Effector memory CD8-positive, alpha-beta T cell (primary cell): ENCODE measurements around the gene DOCK2.

Experiments used
- ATAC-seq: fragments of 150-1000 bp; cut with Tn5 transposase; replicated peaks from 2 replicates; pipeline ENCODE4 v1.10.0; 2021; ENCODE audit warnings: mild to moderate bottlenecking, moderate library complexity
- DNase-seq, 3 experiments: peaks; one replicate each; pipeline ENCODE4 v3.0.0; 2021
- H3K27ac Mint-ChIP-seq, 2 donors: one replicate each; pipeline ENCODE4 v1.8.0; 2022; ENCODE audit warnings: mild to moderate bottlenecking in 2 of 2, mixed read lengths in 2 of 2, moderate library complexity in 2 of 2
- H3K27me3 Mint-ChIP-seq, 2 donors: one replicate each; pipeline ENCODE4 v1.8.0; 2022; ENCODE audit warnings: mixed read lengths in 2 of 2
- H3K36me3 Mint-ChIP-seq: one replicate; pipeline ENCODE4 v1.8.0; 2022; ENCODE audit warnings: mild to moderate bottlenecking, moderate library complexity, mixed read lengths; ENCODE audit not compliant: insufficient read depth
- H3K4me1 Mint-ChIP-seq, 2 donors: one replicate each; pipeline ENCODE4 v1.8.0; 2022; ENCODE audit warnings: low read depth in 2 of 2, mixed read lengths in 2 of 2
- H3K4me3 Mint-ChIP-seq, 2 donors: one replicate each; pipeline ENCODE4 v1.8.0; 2022; ENCODE audit warnings: mild to moderate bottlenecking in 2 of 2, mixed read lengths in 2 of 2, moderate library complexity in 2 of 2
- H3K9me3 Mint-ChIP-seq, 2 donors: one replicate each; pipeline ENCODE4 v1.8.0; 2022; ENCODE audit warnings: mixed read lengths in 2 of 2

DOCK2 gene

GRCh38 chr5:170104299-170104698 is 467.2 kb downstream of the DOCK2 start:
- Mint-ChIP-seq H3K4me3 (no peak overlapping the region), H3K36me3 (no peaks in the 10 kb centered on the region), H3K27me3 (peaks cover 22 to 50% of the 10 kb centered on the region in 2 donors), H3K27ac (no peak overlapping the region), H3K9me3 (no peaks in the 10 kb centered on the region), H3K4me1 (peaks cover 0 to 4% of the 10 kb centered on the region in 2 donors)
- ATAC-seq, result no peak
- DNase-seq, result no peak

- DNase-seq (no peak), ATAC-seq (no peak)
- Mint-ChIP-seq H3K9me3 (no peaks in the 10 kb centered on the region), H3K4me1 (peaks cover 0 to 4% of the 10 kb centered on the region in 2 donors), H3K36me3 (no peaks in the 10 kb centered on the region), H3K27me3 (peaks cover 23 to 50% of the 10 kb centered on the region in 2 donors), H3K27ac (no peak overlapping the region), H3K4me3 (no peak overlapping the region)
Observed at GRCh38 chr5:170104710-170105109, 467.6 kb downstream of the DOCK2 start.

GRCh38 chr5:170105642-170106611 is 468.9 kb downstream of the DOCK2 start, which contains the start of gene FOXI1:
Gene FOXI1 (plus strand): TSS chr5:170105897. CDS start chr5:170105958, 61 bp downstream.
- Mint-ChIP-seq H3K4me3 (no peak within 1 kb of the TSS), H3K4me1 (peaks cover 0 to 4% of the 10 kb centered on the region in 2 donors), H3K27me3 (peaks cover 24 to 51% of the 10 kb centered on the region in 2 donors), H3K9me3 (no peaks in the 10 kb centered on the region), H3K27ac (no peak within 1 kb of the TSS), H3K36me3 (no peaks in the 10 kb centered on the region)
- ATAC-seq (no peak), DNase-seq (no peak)

GRCh38 chr5:170107674-170108073 is 470.6 kb downstream of the DOCK2 start:
- no peak for ATAC-seq
- no peaks in the 10 kb centered on the region for H3K9me3 Mint-ChIP-seq
- peaks cover 0 to 4% of the 10 kb centered on the region in 2 donors for H3K4me1 Mint-ChIP-seq
- peaks cover 24 to 65% of the 10 kb centered on the region in 2 donors for H3K27me3 Mint-ChIP-seq
- peaks cover 4% of the 10 kb centered on the region for H3K36me3 Mint-ChIP-seq
- DNase-seq, result no peak
- no peak overlapping the region for H3K27ac Mint-ChIP-seq
- H3K4me3 Mint-ChIP-seq, result no peak overlapping the region

GRCh38 chr5:170108266-170108785 is 471.3 kb downstream of the DOCK2 start:
- H3K9me3 Mint-ChIP-seq, result no peaks in the 10 kb centered on the region
- H3K27me3 Mint-ChIP-seq, result peaks cover 24 to 65% of the 10 kb centered on the region in 2 donors
- H3K27ac Mint-ChIP-seq, result no peak overlapping the region
- DNase-seq (no peak), ATAC-seq (no peak)
- peaks cover 0 to 4% of the 10 kb centered on the region in 2 donors for H3K4me1 Mint-ChIP-seq
- no peak overlapping the region for H3K4me3 Mint-ChIP-seq
- peaks cover 4% of the 10 kb centered on the region for H3K36me3 Mint-ChIP-seq

- Mint-ChIP-seq H3K4me1 (peaks cover 0 to 3% of the 10 kb centered on the region in 2 donors), H3K4me3 (no peak overlapping the region), H3K36me3 (peaks cover 4% of the 10 kb centered on the region), H3K27ac (no peak overlapping the region), H3K9me3 (no peaks in the 10 kb centered on the region), H3K27me3 (peaks cover 19 to 59% of the 10 kb centered on the region in 2 donors)
- ATAC-seq (no peak), DNase-seq (no peak)
Observed at GRCh38 chr5:170109059-170110031, 472.3 kb downstream of the DOCK2 start.

GRCh38 chr5:170110403-170111087 is 473.5 kb downstream of the DOCK2 start:
- Mint-ChIP-seq H3K36me3 (peaks cover 4% of the 10 kb centered on the region), H3K27ac (no peak overlapping the region), H3K27me3 (peaks cover 13 to 65% of the 10 kb centered on the region in 2 donors), H3K4me1 (peaks cover 0 to 3% of the 10 kb centered on the region in 2 donors), H3K4me3 (no peak overlapping the region), H3K9me3 (no peaks in the 10 kb centered on the region)
- DNase-seq (no peak), ATAC-seq (no peak)

GRCh38 chr5:170111088-170111785 is 474.2 kb downstream of the DOCK2 start:
- DNase-seq, result no peak
- Mint-ChIP-seq H3K27me3 (peaks cover 12 to 60% of the 10 kb centered on the region in 2 donors), H3K9me3 (no peaks in the 10 kb centered on the region), H3K4me1 (peaks cover 0 to 2% of the 10 kb centered on the region in 2 donors), H3K36me3 (peaks cover 4% of the 10 kb centered on the region), H3K27ac (no peak overlapping the region), H3K4me3 (no peak overlapping the region)
- no peak for ATAC-seq

- H3K36me3 Mint-ChIP-seq, result peaks cover 6% of the 10 kb centered on the region
- H3K9me3 Mint-ChIP-seq, result no peaks in the 10 kb centered on the region
- no peak overlapping the region for H3K4me3 Mint-ChIP-seq
- DNase-seq (no peak), ATAC-seq (no peak)
- no peaks in the 10 kb centered on the region for H3K4me1 Mint-ChIP-seq
- no peak overlapping the region for H3K27ac Mint-ChIP-seq
- H3K27me3 Mint-ChIP-seq, result peaks cover 12 to 51% of the 10 kb centered on the region in 2 donors
Observed at GRCh38 chr5:170112876-170113521, 475.9 kb downstream of the DOCK2 start.

- H3K9me3 Mint-ChIP-seq, result no peaks in the 10 kb centered on the region
- H3K27me3 Mint-ChIP-seq, result peaks cover 12 to 46% of the 10 kb centered on the region in 2 donors
- ATAC-seq (no peak), DNase-seq (no peak)
- no peaks in the 10 kb centered on the region for H3K4me1 Mint-ChIP-seq
- peaks cover 6% of the 10 kb centered on the region for H3K36me3 Mint-ChIP-seq
- H3K27ac Mint-ChIP-seq, result no peak overlapping the region
- no peak overlapping the region for H3K4me3 Mint-ChIP-seq
Observed at GRCh38 chr5:170113522-170113900, 476.4 kb downstream of the DOCK2 start.

GRCh38 chr5:170114271-170114670 is 477.2 kb downstream of the DOCK2 start:
- Mint-ChIP-seq H3K4me1 (no peaks in the 10 kb centered on the region), H3K27ac (no peak overlapping the region), H3K4me3 (no peak overlapping the region), H3K9me3 (no peaks in the 10 kb centered on the region), H3K36me3 (peaks cover 6% of the 10 kb centered on the region), H3K27me3 (peaks cover 11 to 43% of the 10 kb centered on the region in 2 donors)
- no peak for DNase-seq
- ATAC-seq, result no peak

GRCh38 chr5:170115925-170116324 is 478.9 kb downstream of the DOCK2 start:
- Mint-ChIP-seq H3K27me3 (peaks cover 19 to 43% of the 10 kb centered on the region in 2 donors), H3K27ac (no peak overlapping the region), H3K36me3 (peaks cover 6% of the 10 kb centered on the region), H3K9me3 (no peaks in the 10 kb centered on the region), H3K4me1 (no peaks in the 10 kb centered on the region), H3K4me3 (no peak overlapping the region)
- DNase-seq (no peak), ATAC-seq (no peak)
